HEK293 (cell line): ENCODE results near the gene MISFA.
A peak's percentile ranks its signal among the peaks of the same experiment; 100 is the strongest.

ENCODE experiments used
- CTCF ChIA-PET: fragments of 350-600 bp; formaldehyde crosslinking; extraction: SDS; loops from one replicate; lab custom pipeline; 2021; ENCODE audit warnings: antibody characterized with exemption; lab: Yijun Ruan, JAX
- POLR2A ChIA-PET: fragments of 300-600 bp; formaldehyde crosslinking; extraction: SDS; loops from one replicate; lab custom pipeline; 2020; ENCODE audit warnings: antibody characterized with exemption, inconsistent platforms; lab: Yijun Ruan, JAX
- H3K27ac ChIP-seq: fragments of 200-500 bp; sonication (Bioruptor generic); 2 replicates; pipeline ENCODE4 v1.5.1; 2014; ENCODE audit warnings: low read depth, low read length, control low read depth, inconsistent platforms; ENCODE audit errors: extremely low read depth
- H3K36me3 ChIP-seq, 2 experiments: fragments of 200-500 bp in 1 of 2; sonication (Bioruptor generic) in 1 of 2; 1 replicate in 1 of 2; 2 replicates in 1 of 2; pipeline ENCODE4 v1.5.1; 2014 to 2017; ENCODE audit warnings: inconsistent platforms in 2 of 2, low read length in 2 of 2; ENCODE audit not compliant: control insufficient read depth in 2 of 2, insufficient read depth in 1 of 2
- H3K4me1 ChIP-seq: fragments of 200-500 bp; sonication (Bioruptor generic); 2 replicates; pipeline ENCODE4 v1.5.1; 2014; ENCODE audit warnings: mild to moderate bottlenecking, low read length, inconsistent platforms; ENCODE audit not compliant: control insufficient read depth, insufficient read depth
- H3K4me3 ChIP-seq: 2 replicates; pipeline ENCODE4 v1.5.1; 2011; ENCODE audit warnings: low read depth, mild to moderate bottlenecking, control low read depth, low read length, moderate library complexity
- H3K9me3 ChIP-seq: fragments of 200-500 bp; sonication (Bioruptor generic); 2 replicates; pipeline ENCODE4 v1.5.1; 2014; ENCODE audit warnings: low read depth, low read length, inconsistent platforms; ENCODE audit not compliant: control insufficient read depth, insufficient read depth
- CTCF ChIP-seq: fragments of 450-650 bp; formaldehyde crosslinking; IDR thresholded peaks from 2 replicates; pipeline ENCODE4 v1.5.1; 2016; ENCODE audit warnings: missing biosample characterization, missing genetic modification characterization
- GLI4 ChIP-seq: fragments of 450-650 bp; formaldehyde crosslinking; IDR thresholded peaks from 2 replicates; pipeline ENCODE4 v1.5.1; 2016; ENCODE audit warnings: missing biosample characterization, missing genetic modification characterization
- GLIS1 ChIP-seq: fragments of 450-650 bp; formaldehyde crosslinking; IDR thresholded peaks from 2 replicates; pipeline ENCODE4 v1.5.1; 2016; ENCODE audit warnings: missing biosample characterization, missing genetic modification characterization
- KLF9 ChIP-seq: fragments of 450-650 bp; formaldehyde crosslinking; IDR thresholded peaks from 2 replicates; pipeline ENCODE4 v1.5.1; 2016; ENCODE audit warnings: missing biosample characterization, missing genetic modification characterization, low read depth
- SCRT1 ChIP-seq: fragments of 450-650 bp; formaldehyde crosslinking; IDR thresholded peaks from 2 replicates; pipeline ENCODE4 v1.5.1; 2016; ENCODE audit warnings: missing biosample characterization, missing genetic modification characterization, borderline replicate concordance
- SCRT2 ChIP-seq: fragments of 450-650 bp; formaldehyde crosslinking; IDR thresholded peaks from 2 replicates; pipeline ENCODE4 v1.5.1; 2016; ENCODE audit warnings: missing biosample characterization, missing genetic modification characterization
- SP3 ChIP-seq: fragments of 450-650 bp; formaldehyde crosslinking; IDR thresholded peaks from 2 replicates; pipeline ENCODE4 v1.5.1; 2016; ENCODE audit warnings: missing biosample characterization, missing genetic modification characterization
- TRIM28 ChIP-seq: IDR thresholded peaks from 2 replicates; pipeline ENCODE4 v1.6.1; 2011; ENCODE audit warnings: low read length, control low read depth, borderline replicate concordance
- ZNF133 ChIP-seq: fragments of 450-650 bp; formaldehyde crosslinking; IDR thresholded peaks from 2 replicates; pipeline ENCODE4 v1.5.1; 2016; ENCODE audit warnings: missing biosample characterization, missing genetic modification characterization
- ZNF146 ChIP-seq: fragments of 450-650 bp; formaldehyde crosslinking; IDR thresholded peaks from 2 replicates; pipeline ENCODE4 v1.5.1; 2016; ENCODE audit warnings: missing biosample characterization, missing genetic modification characterization
- ZNF157 ChIP-seq: fragments of 450-650 bp; formaldehyde crosslinking; IDR thresholded peaks from 2 replicates; pipeline ENCODE4 v1.5.1; 2016; ENCODE audit warnings: missing biosample characterization, missing genetic modification characterization
- ZNF169 ChIP-seq: fragments of 450-650 bp; formaldehyde crosslinking; IDR thresholded peaks from 2 replicates; pipeline ENCODE4 v1.5.1; 2016; ENCODE audit warnings: missing biosample characterization, missing genetic modification characterization
- ZNF19 ChIP-seq: fragments of 450-650 bp; formaldehyde crosslinking; IDR thresholded peaks from 2 replicates; pipeline ENCODE4; 2016; ENCODE audit warnings: missing biosample characterization, missing genetic modification characterization, low read depth
- ZNF202 ChIP-seq: fragments of 450-650 bp; formaldehyde crosslinking; IDR thresholded peaks from 2 replicates; pipeline ENCODE4 v1.5.1; 2016; ENCODE audit warnings: missing biosample characterization, missing genetic modification characterization, borderline replicate concordance
- ZNF239 ChIP-seq: fragments of 450-650 bp; formaldehyde crosslinking; IDR thresholded peaks from 2 replicates; pipeline ENCODE4 v1.5.1; 2016; ENCODE audit warnings: missing biosample characterization, missing genetic modification characterization
- ZNF24 ChIP-seq: fragments of 450-650 bp; formaldehyde crosslinking; IDR thresholded peaks from 2 replicates; pipeline ENCODE4 v1.5.1; 2016; ENCODE audit warnings: missing biosample characterization, missing genetic modification characterization
- ZNF302 ChIP-seq: fragments of 450-650 bp; formaldehyde crosslinking; IDR thresholded peaks from 2 replicates; pipeline ENCODE4 v1.5.1; 2016; ENCODE audit warnings: missing biosample characterization, missing genetic modification characterization, low read depth
- ZNF366 ChIP-seq: fragments of 450-650 bp; formaldehyde crosslinking; conservative IDR thresholded peaks from 2 replicates; pipeline ENCODE4 v1.5.1; 2016; ENCODE audit warnings: missing biosample characterization, missing genetic modification characterization
- ZNF513 ChIP-seq: fragments of 450-650 bp; IDR thresholded peaks from 2 replicates; pipeline ENCODE4 v1.5.1; 2018; ENCODE audit warnings: missing biosample characterization, missing genetic modification characterization
- ZNF514 ChIP-seq: fragments of 450-650 bp; formaldehyde crosslinking; IDR thresholded peaks from 2 replicates; pipeline ENCODE4 v1.5.1; 2016; ENCODE audit warnings: missing biosample characterization, missing genetic modification characterization
- ZNF529 ChIP-seq: fragments of 450-650 bp; formaldehyde crosslinking; IDR thresholded peaks from 2 replicates; pipeline ENCODE4 v1.5.1; 2017; ENCODE audit warnings: missing genetic modification characterization, missing biosample characterization; ENCODE audit not compliant: insufficient replicate concordance
- ZNF549 ChIP-seq: fragments of 450-650 bp; IDR thresholded peaks from 2 replicates; pipeline ENCODE4 v1.5.1; 2018; ENCODE audit warnings: missing biosample characterization, missing genetic modification characterization, mild to moderate bottlenecking, inconsistent platforms, moderate library complexity
- ZNF626 ChIP-seq: fragments of 450-650 bp; sonication (Bioruptor Pico); formaldehyde crosslinking; IDR thresholded peaks from 2 replicates; pipeline ENCODE4 v1.5.1; 2018; ENCODE audit warnings: missing biosample characterization, missing genetic modification characterization, inconsistent platforms
- ZNF658 ChIP-seq: fragments of 450-650 bp; formaldehyde crosslinking; IDR thresholded peaks from 2 replicates; pipeline ENCODE4; 2016; ENCODE audit warnings: missing biosample characterization, missing genetic modification characterization
- ZNF660 ChIP-seq: fragments of 450-650 bp; IDR thresholded peaks from 2 replicates; pipeline ENCODE4 v1.5.1; 2018; ENCODE audit warnings: missing biosample characterization, mild to moderate bottlenecking, missing genetic modification characterization

Gene MISFA

GRCh38 chr11:18617688-18618341 lies 18.2 kb downstream of the MISFA start (continued):
- TF ChIP-seq GLIS1 (tag by site-specific recombination) (no peak), ZNF514 (tag by site-specific recombination) (no peak), ZNF302 (tag by site-specific recombination) (no peak), ZNF529 (tag by site-specific recombination) (no peak)

GRCh38 chr11:18618342-18619025 lies 18.9 kb downstream of the MISFA start:
- no peak for TF ChIP-seq SP3 (tag by site-specific recombination)
- no peak for TF ChIP-seq ZNF366
- peak; percentile 51; the same call in 1 of the 2 replicates for TF ChIP-seq SCRT2
- Histone ChIP-seq H3K4me3 (no peak overlapping the region), H3K36me3 (peaks cover 0 to 27% of the 10 kb centered on the region in 2 experiments; a peak in 1 of 3 replicates), H3K4me1 (no peaks in the 10 kb centered on the region), H3K9me3 (no peaks in the 10 kb centered on the region), H3K27ac (no peak overlapping the region)
- POLR2A ChIA-PET: interaction anchor here (0.6 kb wide), 1 partner anchor 15 kb away, joined by 4 read pairs; no protein-coding TSS in a partner anchor
- CTCF ChIA-PET: interaction anchor here (1.4 kb wide), 1 partner anchor 8 kb away, joined by 3 read pairs; no protein-coding TSS in a partner anchor

GRCh38 chr11:18623707-18624106 lies 24.1 kb downstream of the MISFA start:
- H3K36me3 ChIP-seq: no peaks in the 10 kb centered on the region
- H3K27ac ChIP-seq: no peak overlapping the region
- CTCF ChIA-PET: interaction anchor here (1.2 kb wide), 1 partner anchor 9 kb away, joined by 4 read pairs; no protein-coding TSS in a partner anchor
- TF ChIP-seq ZNF146 (peak; percentile 40; the same call in 1 of the 2 replicates), TRIM28 (no peak)
- TF ChIP-seq, all 188 proteins: peak for 1
- POLR2A ChIA-PET: interaction anchor here (1.6 kb wide), 1 partner anchor 10 kb away, joined by 6 read pairs; the partner anchor contains the start of gene SPTY2D1
- Histone ChIP-seq H3K4me1 (no peaks in the 10 kb centered on the region), H3K9me3 (no peaks in the 10 kb centered on the region), H3K4me3 (no peak overlapping the region)

GRCh38 chr11:18624161-18624560 lies 24.6 kb downstream of the MISFA start:
- no peaks in the 10 kb centered on the region for H3K36me3 ChIP-seq
- ChIA-PET POLR2A (interaction anchor here (0.6 to 1.6 kb wide), 2 partner anchors 9 to 71 kb away, joined by 4 to 6 read pairs; partner anchors contain the start of gene SPTY2D1), CTCF (interaction anchor here (0.7 to 1.2 kb wide), 2 partner anchors 9 to 10 kb away, joined by 3 to 4 read pairs; no protein-coding TSS in a partner anchor)
- H3K4me1 ChIP-seq: no peaks in the 10 kb centered on the region
- H3K27ac ChIP-seq: no peak overlapping the region
- no peaks in the 10 kb centered on the region for H3K9me3 ChIP-seq
- no peak overlapping the region for H3K4me3 ChIP-seq
- TF ChIP-seq ZNF169 (tag by site-specific recombination) (no peak), SCRT1 (tag by site-specific recombination) (no peak), ZNF239 (tag by site-specific recombination) (no peak), ZNF549 (tag by site-specific recombination) (no peak), ZNF660 (no peak), ZNF202 (tag by site-specific recombination) (no peak), ZNF157 (tag by site-specific recombination) (no peak), ZNF626 (no peak), CTCF (tag by site-specific recombination) (no peak), ZNF24 (tag by site-specific recombination) (no peak), KLF9 (tag by site-specific recombination) (no peak), ZNF513 (no peak), ZNF133 (tag by site-specific recombination) (no peak), ZNF658 (tag by site-specific recombination) (no peak), ZNF19 (tag by site-specific recombination) (no peak), GLI4 (tag by site-specific recombination) (no peak)
